IPS DF 4.7 (cell line): ENCODE data around the gene RAC2.
A peak's percentile ranks its signal among the peaks of the same experiment; 100 is the strongest.
"Not testable (repeated sequence)": the region's sequence is repeated elsewhere in the genome, so short reads cannot be mapped to it uniquely, and the experiment has no call there.

ENCODE experiments used
- DNase-seq: peaks from one replicate; pipeline ENCODE4 v3.0.0-alpha.2; 2013; ENCODE audit warnings: low spot score; ENCODE audit errors: extremely low read depth

RAC2 gene

GRCh38 chr22:37206118-37206840 lies 37.8 kb downstream of the RAC2 start:
- DNase-seq, result no peak

DNA sequence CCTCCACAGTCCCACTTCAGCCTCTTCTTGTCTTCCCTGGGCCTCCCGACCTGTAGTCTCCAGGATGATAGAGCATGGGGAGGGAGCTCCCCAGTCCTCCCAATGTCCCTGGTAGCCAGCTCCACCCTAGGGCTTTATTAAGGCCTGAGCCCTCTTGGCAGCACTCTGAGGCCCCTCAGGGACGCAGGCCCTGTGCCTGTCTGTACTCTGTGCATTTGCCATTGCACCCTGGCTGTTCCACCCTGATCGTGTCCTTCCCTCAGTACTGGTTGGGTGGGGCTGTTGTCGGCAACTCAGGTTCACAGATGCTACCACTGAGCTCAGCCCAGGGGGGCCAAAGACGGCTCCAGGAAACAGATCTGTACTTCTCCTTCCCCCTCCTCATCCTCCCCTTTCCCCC lies 39.0 kb downstream of the RAC2 start:
- no peak for DNase-seq

DNA sequence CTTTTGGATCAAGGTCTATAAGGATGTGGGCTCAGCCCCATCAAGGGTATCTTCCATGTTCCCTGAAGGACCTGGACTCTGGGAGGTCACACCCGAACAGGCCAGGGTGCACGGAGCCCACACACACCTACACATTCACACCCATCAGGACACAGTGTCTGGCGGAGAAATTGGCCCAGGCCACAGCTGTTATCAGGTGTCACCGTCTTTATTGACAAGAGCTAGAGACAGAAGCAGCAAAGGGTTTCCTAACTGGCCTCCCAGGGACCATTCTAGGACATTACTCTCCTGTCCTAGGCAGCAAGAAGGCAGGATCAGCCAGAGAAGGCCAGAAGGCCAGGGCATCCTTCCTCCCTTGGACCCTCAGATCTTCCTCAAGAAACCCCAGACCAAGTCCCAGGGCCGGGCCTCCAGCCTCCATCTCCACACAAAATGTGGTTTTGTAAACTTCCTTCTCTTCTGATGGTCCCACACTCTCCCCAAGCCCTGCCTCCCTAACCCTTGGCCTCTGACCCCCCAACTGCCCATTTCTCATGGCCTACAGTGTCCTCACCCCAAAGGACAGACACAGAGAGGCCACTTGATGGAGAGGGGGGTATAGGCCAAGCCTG lies 39.9 kb downstream of the RAC2 start:
- DNase-seq, result no peak

- DNase-seq, result no peak
These were observed 40.6 kb downstream of the RAC2 start for GRCh38 chr22:37203354-37204044.

DNA sequence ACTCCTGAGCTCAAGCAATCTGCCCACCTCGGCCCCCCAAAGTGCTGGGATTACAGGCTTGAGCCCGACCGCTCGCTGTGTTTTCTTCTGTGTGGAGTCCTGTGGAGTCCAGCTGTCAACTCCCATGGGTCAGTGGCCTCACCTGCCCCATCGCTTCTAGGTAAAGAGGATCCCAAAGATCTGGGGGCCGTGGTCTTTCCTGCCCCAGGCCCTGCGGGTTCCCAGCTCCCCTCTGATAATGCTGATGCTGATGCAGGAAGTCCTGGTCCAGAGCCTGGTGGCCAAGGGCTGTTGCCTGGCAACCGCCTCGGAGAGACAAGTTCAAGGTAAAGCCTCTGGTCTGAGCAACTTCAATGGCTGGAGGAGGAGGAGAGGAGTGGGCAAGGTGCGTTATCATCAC lies 41.4 kb downstream of the RAC2 start:
- DNase-seq, result no peak

DNA sequence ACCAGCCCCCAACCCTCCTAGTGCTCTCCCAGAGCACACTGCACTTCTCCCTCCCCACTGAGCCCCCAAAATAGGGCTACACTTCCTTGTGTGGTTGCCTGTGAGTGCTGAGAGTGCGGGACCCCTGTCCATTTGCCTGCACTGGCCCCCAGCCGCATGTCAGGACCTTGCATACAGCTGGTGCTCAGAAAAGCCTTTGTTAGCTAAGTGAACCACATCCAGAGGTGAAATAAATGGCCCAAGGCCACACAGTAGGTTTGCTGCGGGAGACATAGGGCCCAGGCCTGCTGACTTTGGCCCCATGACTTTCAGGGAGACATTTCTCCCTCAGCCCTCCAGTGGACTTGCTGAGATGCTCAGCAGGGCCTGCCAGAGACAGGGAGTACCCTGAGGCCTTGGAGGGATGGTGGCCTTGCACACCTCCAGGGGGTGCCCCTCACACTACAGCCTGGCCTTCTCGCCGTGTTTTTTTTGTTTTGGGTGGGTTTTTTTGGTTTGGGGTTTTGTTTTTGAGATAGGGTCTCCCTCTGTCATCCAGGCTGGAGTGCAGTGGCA lies 42.0 kb downstream of the RAC2 start:
- no peak for DNase-seq

DNA sequence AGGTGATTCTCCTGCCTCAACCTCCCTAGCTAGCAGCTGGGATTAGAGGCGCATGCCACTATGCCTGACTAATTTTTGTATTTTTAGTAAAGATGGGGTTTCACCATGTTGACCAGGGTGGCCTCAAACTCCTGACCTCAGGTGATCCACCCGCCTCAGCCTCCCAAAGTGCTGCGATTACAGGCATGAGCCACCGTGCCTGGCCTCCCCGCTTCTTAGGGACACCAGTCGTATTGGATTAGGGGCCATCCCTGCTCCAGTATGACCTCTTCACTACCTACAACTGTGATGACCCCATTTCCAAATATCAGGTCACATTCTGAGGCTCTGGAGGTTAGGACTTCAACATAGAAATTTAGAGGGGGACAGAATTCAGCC lies 42.6 kb downstream of the RAC2 start:
- DNase-seq, result not testable (repeated sequence)

DNA sequence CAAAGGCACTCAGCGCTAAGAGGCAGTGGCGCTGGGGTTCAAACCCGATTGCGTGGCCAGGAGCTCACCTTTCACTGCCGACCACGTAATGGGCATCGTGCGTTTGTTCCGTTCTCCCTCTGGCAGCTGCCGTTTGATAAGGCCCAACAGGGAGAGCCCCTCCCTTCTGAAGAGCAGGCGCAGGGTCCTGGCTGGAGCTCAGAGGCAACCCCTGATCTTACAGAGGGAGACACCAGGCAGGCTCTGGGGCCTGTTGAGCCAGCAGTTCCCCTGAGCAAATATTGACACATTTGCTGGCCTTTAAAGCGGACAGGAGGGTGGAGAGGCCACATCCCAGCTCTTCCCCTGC lies 44.3 kb downstream of the RAC2 start:
- no peak for DNase-seq

- peak; percentile 90 for DNase-seq
These were observed 44.8 kb downstream of the RAC2 start for GRCh38 chr22:37199103-37199759.

DNA sequence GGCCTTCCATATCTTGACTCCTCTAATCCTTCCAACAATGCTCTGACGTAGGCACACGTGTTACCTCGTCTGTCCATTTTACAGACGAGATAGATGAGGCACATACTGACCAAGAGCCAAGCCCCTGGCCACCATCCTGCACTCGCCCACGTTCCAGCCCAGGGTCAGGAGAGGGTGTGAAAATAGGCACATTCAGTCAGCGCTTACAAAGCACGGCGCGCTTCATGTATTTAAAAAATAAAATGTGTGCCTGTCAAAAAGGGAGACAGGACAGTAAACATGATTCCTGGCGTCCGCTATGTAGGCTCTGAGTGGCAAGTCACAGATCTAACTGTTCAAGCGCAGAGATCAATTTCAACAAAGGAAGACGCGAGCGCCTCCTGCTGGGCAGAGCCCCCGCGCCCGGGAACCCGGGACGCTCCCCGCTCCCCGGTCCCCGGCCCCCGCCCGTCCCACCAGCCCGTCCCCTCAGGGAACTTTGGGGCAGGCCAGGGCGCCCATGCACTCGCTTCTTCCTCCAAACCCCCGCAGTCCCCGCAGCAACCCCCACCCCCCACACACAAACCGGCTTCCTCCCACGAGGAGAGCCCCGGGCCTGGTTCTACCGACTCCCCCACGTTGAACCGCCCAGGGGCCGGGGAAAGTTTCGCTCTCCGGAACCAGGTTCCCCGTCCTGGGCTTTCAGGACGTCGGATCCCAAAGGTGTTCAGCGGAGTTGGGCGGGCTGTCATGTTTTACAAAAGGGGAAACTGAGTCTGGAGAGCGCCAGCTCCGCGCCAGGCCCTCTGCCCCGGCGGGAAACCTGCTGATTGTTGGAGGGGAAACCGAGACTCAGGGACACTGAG lies 45.6 kb downstream of the RAC2 start:
- no peak for DNase-seq

DNA sequence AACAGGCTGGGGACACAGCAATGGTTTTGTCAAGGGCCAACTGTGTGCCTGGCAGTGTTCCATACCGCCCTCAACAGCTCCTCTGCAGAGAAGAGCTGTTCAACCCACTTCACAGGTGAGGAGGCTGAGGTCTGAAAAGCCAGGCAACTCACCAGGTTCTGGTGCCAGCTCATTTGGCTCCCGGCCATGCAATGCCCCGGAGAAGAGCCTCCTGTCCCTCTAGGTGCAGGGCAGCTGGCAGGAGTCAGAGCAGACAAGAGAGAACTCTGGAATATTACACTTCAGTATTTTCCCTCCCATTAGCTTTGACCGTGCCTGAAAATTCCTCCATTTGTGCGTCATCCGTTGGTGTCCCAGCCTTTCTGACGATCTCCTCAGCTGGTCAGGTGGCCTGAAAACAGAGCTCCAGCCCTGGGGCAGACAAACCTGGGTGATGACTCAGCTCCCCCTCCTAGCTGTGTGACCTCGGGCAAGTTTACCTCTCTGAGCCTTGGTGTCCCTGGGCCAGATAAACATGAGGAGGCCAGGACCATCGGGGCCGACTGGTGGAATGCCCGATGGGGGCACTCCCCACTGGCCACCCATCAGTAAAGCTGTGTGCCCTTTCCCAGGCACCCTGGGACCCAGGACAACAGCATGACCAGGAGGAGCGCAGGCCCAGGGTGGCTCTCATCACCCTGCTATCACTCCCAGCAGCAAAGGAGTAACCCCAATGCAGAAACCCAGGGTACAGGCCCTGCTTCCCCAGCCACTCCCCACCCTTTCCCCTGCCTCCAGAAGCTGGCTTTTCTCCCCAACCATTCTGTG lies 46.4 kb downstream of the RAC2 start:
- DNase-seq, result no peak

DNA sequence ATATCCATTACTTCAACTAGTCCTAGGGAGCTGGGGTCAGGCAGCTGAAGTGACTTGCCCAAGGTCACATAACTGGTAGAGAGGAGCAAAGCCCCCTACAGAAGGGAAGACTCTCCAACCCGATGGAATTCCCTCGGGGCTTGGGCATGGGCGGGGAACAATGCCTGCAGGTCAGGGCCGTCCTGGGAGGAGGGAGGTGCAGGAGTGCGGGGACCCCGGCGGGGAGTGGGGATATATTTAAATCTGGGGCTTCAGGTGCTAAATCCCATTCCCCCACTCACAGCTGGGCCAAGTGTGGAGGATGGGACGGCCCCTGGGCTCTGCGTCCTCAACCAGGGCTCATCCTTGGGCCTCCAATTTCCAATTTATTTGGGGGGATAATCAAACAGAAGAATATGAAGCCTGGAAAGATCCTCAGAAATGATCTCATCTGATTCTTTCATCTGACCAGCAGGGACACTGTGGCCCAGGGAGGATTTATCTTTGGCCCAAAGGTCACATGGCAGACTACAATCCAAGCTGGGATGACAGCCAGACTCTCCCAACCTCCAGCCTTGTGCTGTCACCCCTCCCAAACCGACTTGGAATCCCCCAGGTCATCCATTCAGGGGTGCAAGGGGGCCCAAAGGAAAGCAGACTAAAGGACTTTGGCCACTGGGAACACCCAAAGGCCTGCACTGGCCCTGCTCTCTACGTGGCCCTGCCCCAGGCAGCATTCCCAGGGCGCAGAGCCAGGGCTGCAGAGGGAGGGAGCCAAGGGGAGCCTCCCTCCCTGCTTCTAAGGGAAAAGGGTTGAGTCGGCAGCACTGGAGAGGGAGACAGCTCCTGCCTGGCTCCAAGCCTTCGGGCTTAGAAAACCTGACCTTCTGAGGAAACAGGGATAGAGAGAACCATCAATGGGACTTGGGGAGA lies 47.3 kb downstream of the RAC2 start:
- DNase-seq, result no peak

- DNase-seq, result no peak
These were observed 48.1 kb downstream of the RAC2 start for GRCh38 chr22:37195921-37196320.

DNA sequence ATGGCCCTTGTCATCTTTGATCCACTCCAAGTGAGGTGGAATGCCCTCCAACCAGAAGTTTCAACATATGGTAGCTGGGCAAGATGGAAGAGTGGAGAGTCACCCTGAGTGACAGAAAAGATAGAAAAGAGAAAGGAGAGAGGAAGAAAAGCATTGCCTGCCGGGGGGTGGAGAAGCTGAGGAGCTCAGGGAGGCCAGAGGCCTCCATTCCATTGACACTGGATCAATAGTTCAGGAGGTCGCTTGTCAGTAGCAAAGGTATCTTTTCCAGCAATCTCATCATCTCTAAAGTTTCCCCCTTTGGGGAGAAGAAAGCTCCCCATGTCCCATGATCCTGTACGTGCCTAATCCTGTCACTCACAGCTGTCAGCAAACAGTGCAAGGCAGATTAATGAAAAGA lies 49.3 kb downstream of the RAC2 start:
- no peak for DNase-seq

- DNase-seq, result no peak
These were observed 50.4 kb downstream of the RAC2 start for GRCh38 chr22:37193629-37194191.

GRCh38 chr22:37192741-37193140 lies 51.3 kb downstream of the RAC2 start:
- no peak for DNase-seq

DNA sequence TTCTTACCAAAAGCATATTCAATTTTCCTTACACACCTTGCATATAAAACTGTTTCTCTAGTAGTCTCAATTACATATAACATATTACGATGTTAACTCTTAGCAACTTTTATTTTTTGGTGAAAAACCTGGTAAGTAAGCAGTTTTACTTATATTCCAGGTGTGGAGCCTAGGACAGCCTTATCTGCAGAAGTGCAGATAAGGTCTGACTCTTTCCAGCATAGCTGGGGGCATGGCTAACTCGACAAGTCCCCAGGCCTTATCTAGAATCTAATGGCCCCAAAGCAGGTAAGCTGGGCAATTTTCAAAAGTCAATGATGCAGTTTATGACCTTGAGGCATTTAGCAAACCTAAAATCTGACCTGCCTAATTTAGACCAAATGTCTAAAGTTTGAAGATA lies 51.9 kb downstream of the RAC2 start:
- DNase-seq, result no peak

DNA sequence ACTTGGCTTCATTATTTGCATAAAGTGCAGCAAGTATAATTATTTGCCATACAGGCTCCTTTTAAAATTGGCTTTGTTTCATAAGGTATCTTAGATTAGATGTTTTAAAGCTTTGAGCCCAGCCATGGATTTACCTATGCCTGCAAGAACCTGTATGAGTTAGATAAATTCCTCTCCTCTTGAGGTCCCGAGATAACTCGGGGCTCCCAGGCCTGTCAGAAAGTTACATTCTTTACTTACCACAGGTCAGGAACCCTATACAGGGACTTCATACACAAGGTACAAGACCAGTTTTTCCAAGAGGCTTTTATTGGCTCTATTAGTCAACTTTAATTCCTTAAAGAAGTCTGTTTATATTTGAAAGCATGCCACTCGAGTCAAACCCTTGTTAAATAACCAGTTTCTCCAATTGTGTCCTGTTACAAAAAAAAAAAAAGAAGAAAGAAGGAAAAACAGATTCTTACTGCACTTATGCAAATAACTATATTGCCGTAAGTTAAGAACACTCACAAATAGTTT lies 53.7 kb downstream of the RAC2 start:
- no peak for DNase-seq
